B cell (primary cell): ENCODE data around the gene GRK3.

Experiments used
- EZH2 ChIP-seq: IDR thresholded peaks from 2 replicates; pipeline ENCODE4 v1.6.1; 2012; ENCODE audit warnings: borderline replicate concordance, low read depth, mild to moderate bottlenecking, moderate library complexity, low read length; ENCODE audit not compliant: insufficient read depth, poor library complexity, severe bottlenecking
- TF ChIP-seq, protein P1 (sequence below): fragments of 200-600 bp; IDR thresholded peaks from one replicate; pipeline ENCODE4 v1.8.0; 2022; ENCODE audit warnings: antibody characterized with exemption, mild to moderate bottlenecking

DNA sequence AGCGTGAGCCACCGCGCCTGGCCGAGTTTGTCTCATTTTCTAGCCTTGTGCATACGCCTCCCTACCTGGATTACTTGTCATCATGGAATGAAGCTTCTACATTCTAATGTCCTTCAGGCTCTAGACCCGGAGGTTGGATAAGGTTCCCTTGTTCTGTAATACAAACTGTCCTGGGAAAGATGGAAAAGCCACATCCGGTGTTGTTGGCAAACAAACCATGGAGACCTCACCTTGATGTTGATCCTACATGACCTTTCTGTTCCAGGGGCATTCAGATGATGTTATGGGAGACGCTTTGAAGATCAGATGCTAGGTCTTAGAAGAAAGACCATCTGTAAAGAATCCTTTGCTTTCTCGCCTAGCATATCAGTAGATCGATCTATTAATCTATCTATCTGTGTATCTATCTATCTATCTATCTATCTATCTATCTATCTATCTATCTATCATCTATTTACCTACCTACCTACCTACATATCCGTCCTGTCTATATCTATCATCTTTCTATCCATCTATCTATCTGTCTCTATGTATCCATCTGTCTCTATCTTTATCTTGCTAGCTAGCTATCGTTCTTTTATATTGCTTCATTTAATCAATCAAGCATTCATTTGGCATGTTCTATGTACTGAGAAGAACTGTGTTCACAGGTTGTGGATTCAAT is 46.3 kb upstream of the GRK3 start:
- TF ChIP-seq, protein P1, sequence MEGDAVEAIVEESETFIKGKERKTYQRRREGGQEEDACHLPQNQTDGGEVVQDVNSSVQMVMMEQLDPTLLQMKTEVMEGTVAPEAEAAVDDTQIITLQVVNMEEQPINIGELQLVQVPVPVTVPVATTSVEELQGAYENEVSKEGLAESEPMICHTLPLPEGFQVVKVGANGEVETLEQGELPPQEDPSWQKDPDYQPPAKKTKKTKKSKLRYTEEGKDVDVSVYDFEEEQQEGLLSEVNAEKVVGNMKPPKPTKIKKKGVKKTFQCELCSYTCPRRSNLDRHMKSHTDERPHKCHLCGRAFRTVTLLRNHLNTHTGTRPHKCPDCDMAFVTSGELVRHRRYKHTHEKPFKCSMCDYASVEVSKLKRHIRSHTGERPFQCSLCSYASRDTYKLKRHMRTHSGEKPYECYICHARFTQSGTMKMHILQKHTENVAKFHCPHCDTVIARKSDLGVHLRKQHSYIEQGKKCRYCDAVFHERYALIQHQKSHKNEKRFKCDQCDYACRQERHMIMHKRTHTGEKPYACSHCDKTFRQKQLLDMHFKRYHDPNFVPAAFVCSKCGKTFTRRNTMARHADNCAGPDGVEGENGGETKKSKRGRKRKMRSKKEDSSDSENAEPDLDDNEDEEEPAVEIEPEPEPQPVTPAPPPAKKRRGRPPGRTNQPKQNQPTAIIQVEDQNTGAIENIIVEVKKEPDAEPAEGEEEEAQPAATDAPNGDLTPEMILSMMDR: no peak
- no peak for TF ChIP-seq EZH2
